GM12878 (cell line): ENCODE results near the gene POGZ.

Experiments used
- CTCF ChIP-seq, 3 experiments: IDR thresholded peaks in 2 of 3; conservative IDR thresholded peaks in 1 of 3; 2 replicates each; pipeline ENCODE4 v1.5.1; 2011; ENCODE audit warnings: low read depth in 3 of 3, low read length in 3 of 3, mild to moderate bottlenecking in 3 of 3, control low read depth in 2 of 3, moderate library complexity in 2 of 3, inconsistent platforms in 1 of 3, mixed read lengths in 1 of 3; ENCODE audit not compliant: control insufficient read depth in 2 of 3, insufficient read depth in 1 of 3; ENCODE audit errors: extremely low read depth in 1 of 3
- MAX ChIP-seq: IDR thresholded peaks from 2 replicates; pipeline ENCODE4 v1.6.1; 2012; ENCODE audit warnings: low read depth, low read length, improper control_type of control experiment
- POLR2A ChIP-seq: IDR thresholded peaks from 2 replicates; pipeline ENCODE4 v1.6.1; 2011; ENCODE audit warnings: low read depth, mild to moderate bottlenecking, low read length
- RCOR1 ChIP-seq: conservative IDR thresholded peaks from 2 replicates; pipeline ENCODE4 v1.6.1; 2012; ENCODE audit warnings: low read depth, low read length, improper control_type of control experiment
- SIN3A ChIP-seq: IDR thresholded peaks from 2 replicates; pipeline ENCODE4 v1.6.1; 2012; ENCODE audit warnings: low read depth, low read length, improper control_type of control experiment
- TF ChIP-seq, protein P1 (sequence below): fragments of 450-650 bp; IDR thresholded peaks from 2 replicates; pipeline ENCODE4 v1.6.1; 2016; ENCODE audit warnings: mild to moderate bottlenecking, moderate library complexity, borderline replicate concordance

DNA sequence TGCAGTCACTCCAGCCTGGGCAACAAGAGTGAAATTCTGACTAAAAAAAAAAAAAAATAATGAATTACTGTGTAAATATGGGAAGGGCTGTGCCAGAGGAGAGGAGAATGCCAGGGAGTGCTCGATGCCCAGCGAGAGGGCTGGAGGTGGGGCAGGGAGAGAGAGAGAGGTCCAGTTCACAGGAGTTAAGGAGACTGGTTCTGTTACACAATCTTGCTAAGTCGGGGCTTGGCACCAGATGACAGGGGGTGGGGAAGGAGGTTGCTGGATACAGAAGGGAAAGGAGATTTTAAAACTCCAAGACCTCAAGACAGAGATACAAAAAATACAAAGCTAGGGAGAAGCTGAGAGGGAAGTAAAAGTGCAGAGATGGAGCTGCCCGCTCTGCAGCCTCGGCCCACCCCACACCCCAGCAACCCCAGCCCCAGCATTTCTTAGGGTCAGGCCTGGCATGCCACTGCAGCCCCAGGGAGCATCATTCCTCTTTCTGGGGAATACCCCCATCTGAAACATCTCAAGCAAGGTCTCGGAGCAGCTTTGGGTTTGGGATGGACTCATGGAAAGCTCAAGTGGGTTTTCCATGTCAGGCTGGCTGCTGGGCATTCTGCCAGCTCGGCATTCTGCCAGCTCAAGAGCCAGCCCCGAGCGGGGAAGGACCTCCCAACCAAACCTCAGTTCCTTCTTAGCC lies 87.8 kb downstream of the POGZ start:
- TF ChIP-seq, protein P1, sequence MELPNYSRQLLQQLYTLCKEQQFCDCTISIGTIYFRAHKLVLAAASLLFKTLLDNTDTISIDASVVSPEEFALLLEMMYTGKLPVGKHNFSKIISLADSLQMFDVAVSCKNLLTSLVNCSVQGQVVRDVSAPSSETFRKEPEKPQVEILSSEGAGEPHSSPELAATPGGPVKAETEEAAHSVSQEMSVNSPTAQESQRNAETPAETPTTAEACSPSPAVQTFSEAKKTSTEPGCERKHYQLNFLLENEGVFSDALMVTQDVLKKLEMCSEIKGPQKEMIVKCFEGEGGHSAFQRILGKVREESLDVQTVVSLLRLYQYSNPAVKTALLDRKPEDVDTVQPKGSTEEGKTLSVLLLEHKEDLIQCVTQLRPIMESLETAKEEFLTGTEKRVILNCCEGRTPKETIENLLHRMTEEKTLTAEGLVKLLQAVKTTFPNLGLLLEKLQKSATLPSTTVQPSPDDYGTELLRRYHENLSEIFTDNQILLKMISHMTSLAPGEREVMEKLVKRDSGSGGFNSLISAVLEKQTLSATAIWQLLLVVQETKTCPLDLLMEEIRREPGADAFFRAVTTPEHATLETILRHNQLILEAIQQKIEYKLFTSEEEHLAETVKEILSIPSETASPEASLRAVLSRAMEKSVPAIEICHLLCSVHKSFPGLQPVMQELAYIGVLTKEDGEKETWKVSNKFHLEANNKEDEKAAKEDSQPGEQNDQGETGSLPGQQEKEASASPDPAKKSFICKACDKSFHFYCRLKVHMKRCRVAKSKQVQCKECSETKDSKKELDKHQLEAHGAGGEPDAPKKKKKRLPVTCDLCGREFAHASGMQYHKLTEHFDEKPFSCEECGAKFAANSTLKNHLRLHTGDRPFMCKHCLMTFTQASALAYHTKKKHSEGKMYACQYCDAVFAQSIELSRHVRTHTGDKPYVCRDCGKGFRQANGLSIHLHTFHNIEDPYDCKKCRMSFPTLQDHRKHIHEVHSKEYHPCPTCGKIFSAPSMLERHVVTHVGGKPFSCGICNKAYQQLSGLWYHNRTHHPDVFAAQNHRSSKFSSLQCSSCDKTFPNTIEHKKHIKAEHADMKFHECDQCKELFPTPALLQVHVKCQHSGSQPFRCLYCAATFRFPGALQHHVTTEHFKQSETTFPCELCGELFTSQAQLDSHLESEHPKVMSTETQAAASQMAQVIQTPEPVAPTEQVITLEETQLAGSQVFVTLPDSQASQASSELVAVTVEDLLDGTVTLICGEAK: no peak
- no peak for TF ChIP-seq RCOR1
- TF ChIP-seq CTCF (IDR thresholded peaks at IDR 0.05 in 2 of 3, conservative IDR thresholded peaks at IDR 0.05 in 1 of 3; ENCODE audit: control insufficient read depth in 2 of 3, extremely low read depth in 1 of 3, insufficient read depth in 1 of 3, low read depth in 3 of 3, low read length in 3 of 3): no peak
- TF ChIP-seq SIN3A: no peak
- no peak for TF ChIP-seq MAX
- TF ChIP-seq POLR2A: no peak
